NCI-H345 treated with DMSO at 0.1 percent for 48 hours (cell line): ENCODE data around the gene HM13.
"Not testable (repeated sequence)": the region's sequence is repeated elsewhere in the genome, so short reads cannot be mapped to it uniquely, and the experiment has no call there.

ENCODE experiments used
- DNase-seq: peaks from one replicate; lab custom pipeline; 2025; ENCODE audit not compliant: unreplicated experiment; lab: John Stamatoyannopoulos, UW

Gene HM13

GRCh38 chr20:31497838-31498540 lies 16.3 kb upstream of the HM13 start:
- no peak for DNase-seq

- no peak for DNase-seq
These were observed 13.7 kb upstream of the HM13 start for GRCh38 chr20:31500527-31500926.

DNA sequence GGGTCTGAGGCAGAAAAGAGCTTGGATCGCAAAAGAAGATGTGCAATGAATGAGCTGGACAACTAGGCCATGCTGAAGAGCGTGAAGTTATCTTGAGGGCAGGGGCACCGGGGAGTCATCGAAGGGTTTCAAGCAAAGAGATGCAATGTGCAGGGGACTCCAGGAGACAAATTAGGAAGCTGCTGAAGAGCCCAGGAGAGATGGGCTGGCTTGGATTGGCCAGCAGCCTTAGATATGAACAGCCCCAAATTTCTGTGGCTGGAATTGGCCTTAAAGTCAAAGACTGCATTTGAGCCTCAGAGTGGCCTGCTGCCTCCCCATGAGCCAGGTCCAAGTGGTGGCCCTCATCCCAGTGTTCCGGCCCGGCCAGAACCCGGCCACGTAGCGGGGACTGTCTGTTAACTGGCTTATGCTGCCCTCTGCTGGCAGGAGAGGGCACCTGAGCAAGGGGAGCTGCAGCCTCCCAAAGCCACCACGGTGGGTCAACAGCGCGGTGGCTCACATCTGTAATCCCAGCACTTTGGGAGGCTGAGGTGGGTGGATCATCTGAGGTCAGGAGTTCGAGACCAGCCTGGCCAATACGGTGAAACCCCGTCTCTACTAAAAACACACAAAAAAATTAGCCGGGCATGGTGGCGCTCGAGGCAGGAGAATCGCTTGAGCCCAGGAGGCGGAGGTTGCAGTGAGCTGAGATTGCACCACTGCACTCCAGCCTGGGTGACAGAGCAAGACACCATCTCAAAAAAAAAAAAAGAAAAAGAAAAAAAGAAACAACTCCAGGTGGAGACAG lies 11.2 kb upstream of the HM13 start:
- peak; percentile 69 for DNase-seq

DNA sequence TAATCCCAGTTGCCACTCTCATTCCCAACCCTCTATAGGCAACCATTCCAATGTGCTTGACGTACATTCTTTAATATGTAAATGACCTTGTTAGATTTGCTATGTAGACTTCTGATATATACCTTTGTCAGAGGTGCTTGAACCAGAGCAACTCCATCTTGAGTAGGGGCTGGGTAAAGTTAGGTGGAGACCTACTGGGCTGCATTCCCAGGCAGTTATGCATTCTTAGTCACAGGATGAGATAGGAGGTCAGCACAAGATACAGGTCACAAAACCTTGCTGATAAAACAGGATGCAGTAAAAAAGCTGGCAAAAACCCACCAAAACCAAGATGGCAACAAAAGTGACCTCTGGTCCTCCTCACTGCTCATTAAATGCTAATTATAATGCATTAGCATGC lies 8.3 kb upstream of the HM13 start:
- no peak for DNase-seq

GRCh38 chr20:31508517-31509244 lies 5.6 kb upstream of the HM13 start:
- no peak for DNase-seq

DNA sequence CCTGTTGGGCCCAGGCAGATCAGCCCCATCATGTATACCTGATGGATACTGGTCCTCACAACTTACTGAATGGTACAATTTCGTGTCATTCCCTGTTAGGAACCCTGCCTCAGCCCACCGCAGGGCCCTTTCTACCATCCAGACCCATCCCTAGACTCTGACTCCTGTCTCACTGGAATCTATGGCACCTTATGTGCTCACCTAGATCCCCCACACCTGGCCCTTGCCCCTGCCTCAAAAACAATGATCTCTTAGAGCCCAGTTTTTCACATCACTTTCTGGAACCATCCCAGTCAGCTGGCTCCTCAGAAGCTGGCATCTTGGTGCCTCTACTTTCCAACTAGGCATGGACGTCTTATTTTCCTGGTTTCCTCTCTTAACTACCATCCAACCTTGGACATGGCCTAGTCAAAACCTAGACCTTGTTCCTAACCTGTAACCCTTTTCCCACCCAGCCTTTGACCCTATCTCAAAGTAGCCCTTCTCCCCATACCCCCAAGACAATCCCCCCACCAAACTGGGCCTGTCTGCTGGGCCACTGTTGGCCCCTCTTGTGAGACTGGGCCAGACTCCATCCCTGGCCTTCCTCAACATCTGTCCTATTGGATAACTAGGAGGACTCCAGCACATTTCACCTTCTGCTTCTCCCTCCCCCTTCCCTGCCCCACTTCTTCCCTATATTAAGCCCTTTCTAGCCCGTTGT lies 981 bp downstream of the HM13 start:
- DNase-seq = no peak

- no peak for DNase-seq
These were observed 1.5 kb downstream of the HM13 start for GRCh38 chr20:31515775-31516107.

DNA sequence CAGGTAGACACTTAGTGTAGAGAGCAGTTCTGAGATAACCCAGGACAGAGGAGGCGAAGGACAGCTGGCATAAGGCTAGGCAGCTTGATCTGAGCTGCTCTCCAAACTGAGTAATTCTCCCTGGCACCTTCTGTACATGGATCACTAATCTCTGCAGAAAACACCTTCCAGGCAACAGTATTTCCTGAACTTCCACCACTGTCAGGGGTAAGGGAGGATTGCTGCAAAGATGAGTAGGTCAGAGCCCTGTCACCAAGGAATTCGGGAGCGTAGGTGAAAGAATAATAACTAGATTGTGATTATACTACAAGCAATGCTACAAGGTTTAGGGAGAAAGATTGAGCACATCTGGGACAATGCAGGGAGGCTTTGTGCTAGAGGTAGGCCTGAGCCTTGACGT lies 1.9 kb downstream of the HM13 start:
- DNase-seq = no peak

GRCh38 chr20:31516651-31517050 lies 2.4 kb downstream of the HM13 start:
- DNase-seq = no peak

- peak; percentile 18 for DNase-seq
These were observed 3.1 kb downstream of the HM13 start for GRCh38 chr20:31517373-31517772.

DNA sequence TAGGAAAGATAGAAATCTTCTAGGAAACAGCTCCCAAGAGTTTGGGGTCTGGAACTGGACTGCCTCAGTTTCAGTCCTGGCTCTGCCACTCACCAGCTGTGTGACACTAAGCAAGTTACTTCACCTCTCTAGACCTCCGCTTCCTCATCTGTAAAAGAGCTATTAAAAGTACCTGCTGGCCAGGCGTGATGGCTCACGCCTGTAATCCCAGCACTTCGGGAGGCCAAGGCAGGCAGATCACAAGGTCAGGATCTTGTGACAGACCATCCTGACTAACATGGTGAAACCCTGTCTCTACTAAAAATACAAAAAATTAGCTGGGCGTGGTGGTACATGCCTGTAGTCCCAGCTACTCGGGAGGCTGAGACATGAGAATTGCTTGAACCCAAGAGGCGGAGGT lies 7.0 kb downstream of the HM13 start:
- not testable (repeated sequence) for DNase-seq

- no peak for DNase-seq
These were observed 8.5 kb downstream of the HM13 start for GRCh38 chr20:31522731-31523130.

- DNase-seq = no peak
These were observed 9.4 kb downstream of the HM13 start for GRCh38 chr20:31523361-31524283.

GRCh38 chr20:31527266-31527665 lies 13.0 kb downstream of the HM13 start:
- DNase-seq = no peak

DNA sequence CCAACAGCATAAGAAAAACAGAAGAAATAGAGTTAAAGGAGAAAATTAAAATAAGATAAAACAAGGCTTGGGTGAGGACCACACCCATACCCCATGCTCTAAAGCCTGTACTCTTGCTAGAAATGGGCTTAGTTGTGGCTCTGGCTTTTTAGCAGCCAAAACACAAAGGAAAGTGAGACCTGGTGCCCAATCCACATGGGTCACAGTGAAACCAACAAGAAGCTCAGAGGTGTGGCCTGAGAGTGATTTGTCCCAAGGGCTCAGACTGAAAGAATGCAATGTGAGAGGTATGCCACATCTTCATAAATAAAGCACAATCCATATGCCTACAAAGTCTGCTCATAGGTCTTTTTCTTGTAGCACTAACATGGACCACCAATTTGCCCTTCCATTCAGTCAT lies 21.1 kb downstream of the HM13 start:
- DNase-seq = no peak

GRCh38 chr20:31536575-31536974 lies 22.3 kb downstream of the HM13 start:
- no peak for DNase-seq

GRCh38 chr20:31537116-31537871 lies 23.1 kb downstream of the HM13 start:
- DNase-seq = no peak

DNA sequence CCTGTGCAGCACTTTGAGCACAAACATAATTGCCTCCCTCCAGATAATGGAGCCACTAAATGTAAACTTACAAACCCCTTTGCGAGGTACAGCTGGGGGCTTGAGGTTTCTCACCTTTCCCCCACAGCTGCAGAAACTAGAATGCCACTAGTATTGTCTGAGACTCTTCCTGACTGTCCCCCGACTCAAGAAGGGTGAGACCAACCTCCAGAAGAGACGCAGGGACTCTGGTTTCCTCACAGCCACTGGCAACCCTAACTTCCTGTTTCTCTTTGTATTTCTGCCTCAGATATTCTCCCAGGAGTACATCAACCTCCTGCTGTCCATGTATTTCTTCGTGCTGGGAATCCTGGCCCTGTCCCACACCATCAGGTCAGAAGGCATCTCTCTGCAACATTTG lies 23.6 kb downstream of the HM13 start:
- DNase-seq = no peak

- DNase-seq = no peak
These were observed 24.1 kb downstream of the HM13 start for GRCh38 chr20:31538326-31538725.

DNA sequence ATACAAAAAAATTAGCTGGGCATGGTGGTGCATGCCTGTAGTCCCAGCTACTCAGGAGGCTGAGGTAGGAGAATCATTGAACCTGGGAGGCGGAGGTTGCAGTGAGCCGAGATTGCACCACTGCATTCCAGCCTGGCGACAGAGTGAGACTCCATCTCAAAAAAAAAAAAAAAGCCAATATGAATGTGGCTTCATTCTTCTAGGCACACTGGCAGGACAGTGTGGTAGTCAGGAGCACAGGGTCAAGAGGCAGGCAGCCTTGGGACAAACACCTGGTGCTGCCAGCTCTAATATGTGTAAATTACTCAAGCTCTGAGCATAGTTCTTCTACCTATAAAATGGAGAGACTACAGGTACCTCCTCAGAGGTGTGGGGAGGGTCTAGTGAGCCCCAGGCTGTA lies 25.4 kb downstream of the HM13 start:
- not testable (repeated sequence) for DNase-seq
